ENCODE data around the gene DGKD.

The DGKD gene

DNA sequence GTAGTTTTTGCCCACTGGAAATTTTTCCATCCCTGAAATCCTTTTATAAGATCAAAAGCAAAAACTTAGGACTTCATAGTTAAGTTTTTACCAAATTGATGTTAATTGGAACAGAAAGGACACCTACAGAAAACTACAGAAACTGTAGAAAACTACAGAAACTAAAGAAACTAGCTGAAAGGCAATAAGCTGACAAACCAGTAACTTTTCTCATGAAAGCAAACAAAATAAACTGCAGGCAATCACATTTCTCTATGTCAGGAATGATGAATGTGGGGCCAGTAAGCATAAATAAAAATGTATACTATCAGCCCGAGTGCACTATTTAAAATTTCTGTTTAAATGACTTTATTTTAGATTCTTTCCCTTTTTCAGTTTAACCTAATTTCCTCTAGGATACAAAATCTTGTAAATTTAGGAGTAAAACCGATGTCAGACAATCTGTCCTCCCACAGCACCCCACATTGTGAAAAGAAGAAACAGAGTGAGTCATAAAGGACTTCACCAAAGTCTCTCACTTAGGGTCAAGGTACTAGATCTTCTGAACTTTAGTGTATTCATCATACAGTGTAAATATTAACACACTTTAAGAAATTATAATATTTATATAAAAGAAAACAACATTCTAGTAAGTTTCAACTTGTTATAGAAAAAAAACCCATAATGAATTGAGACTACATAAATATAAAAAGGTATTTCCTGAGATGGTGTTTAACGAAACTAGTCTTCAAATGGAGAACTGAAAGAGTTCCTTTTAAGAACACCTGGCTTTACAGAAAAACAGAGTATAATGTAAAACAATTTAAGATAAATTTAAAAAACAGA, 165.7 kb downstream of the DGKD start:
- DNase-seq, result peak; percentile 67
- peaks cover 32% of the 10 kb centered on the region for H3F3A ChIP-seq (ENCODE audit: insufficient read depth, low read length)
- TF ChIP-seq, protein P1, sequence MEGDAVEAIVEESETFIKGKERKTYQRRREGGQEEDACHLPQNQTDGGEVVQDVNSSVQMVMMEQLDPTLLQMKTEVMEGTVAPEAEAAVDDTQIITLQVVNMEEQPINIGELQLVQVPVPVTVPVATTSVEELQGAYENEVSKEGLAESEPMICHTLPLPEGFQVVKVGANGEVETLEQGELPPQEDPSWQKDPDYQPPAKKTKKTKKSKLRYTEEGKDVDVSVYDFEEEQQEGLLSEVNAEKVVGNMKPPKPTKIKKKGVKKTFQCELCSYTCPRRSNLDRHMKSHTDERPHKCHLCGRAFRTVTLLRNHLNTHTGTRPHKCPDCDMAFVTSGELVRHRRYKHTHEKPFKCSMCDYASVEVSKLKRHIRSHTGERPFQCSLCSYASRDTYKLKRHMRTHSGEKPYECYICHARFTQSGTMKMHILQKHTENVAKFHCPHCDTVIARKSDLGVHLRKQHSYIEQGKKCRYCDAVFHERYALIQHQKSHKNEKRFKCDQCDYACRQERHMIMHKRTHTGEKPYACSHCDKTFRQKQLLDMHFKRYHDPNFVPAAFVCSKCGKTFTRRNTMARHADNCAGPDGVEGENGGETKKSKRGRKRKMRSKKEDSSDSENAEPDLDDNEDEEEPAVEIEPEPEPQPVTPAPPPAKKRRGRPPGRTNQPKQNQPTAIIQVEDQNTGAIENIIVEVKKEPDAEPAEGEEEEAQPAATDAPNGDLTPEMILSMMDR (IDR thresholded peaks at IDR 0.05; ENCODE audit: low read length), result no peak
- TF ChIP-seq EZH2phosphoT487 (IDR thresholded peaks at IDR 0.05; ENCODE audit: low read length) (no peak), EZH2 (optimal IDR thresholded peaks at IDR 0.05; ENCODE audit: low read depth, low read length) (no peak)
- H3K27ac ChIP-seq (ENCODE audit: low read length), result peak overlapping the region; percentile 97
- no peaks in the 10 kb centered on the region for H3K9me2 ChIP-seq (replicated peaks; ENCODE audit: insufficient read depth, low read length)
- no peaks in the 10 kb centered on the region for H4K20me1 ChIP-seq (ENCODE audit: insufficient read depth, low read length)
- no peaks in the 10 kb centered on the region for H3K9me3 ChIP-seq (replicated peaks; ENCODE audit: insufficient read depth, low read length)
- H3K4me2 ChIP-seq (ENCODE audit: low read depth, low read length), result peak overlapping the region; percentile 82
- H2AFZ ChIP-seq (ENCODE audit: low read length), result peak overlapping the region; percentile 60
- peaks cover 41% of the 10 kb centered on the region for H3K4me1 ChIP-seq (ENCODE audit: low read length)
- peak overlapping the region; percentile 40 for H3K4me3 ChIP-seq (ENCODE audit: low read length)
- H3K79me2 ChIP-seq (ENCODE audit: low read length), result no peaks in the 10 kb centered on the region
- H3K36me3 ChIP-seq (replicated peaks; ENCODE audit: insufficient read depth, low read length), result no peaks in the 10 kb centered on the region
- H3K9ac ChIP-seq (ENCODE audit: low read length), result peak overlapping the region; percentile 62
- no peaks in the 10 kb centered on the region for H3K27me3 ChIP-seq (replicated peaks; ENCODE audit: insufficient read depth, low read length)

Data from MM.1S (cell line).